Calu3 (cell line): ENCODE measurements around the gene GPC1. TPM values are rescaled to one million over a fixed set of nuclear protein-coding genes. Genes with fewer than 3 reads are reported as not detected.

Source experiments
- BruUV-seq: library from RNA; stranded (reverse); fragments of 400-500 nt; replicated peaks from 2 replicates; lab custom pipeline; 2021; lab: Mats Ljungman, UMichigan
- CTCF ChIA-PET: fragments of 300-600 bp; sonication (Branson Sonifier 250); formaldehyde crosslinking; loops from one replicate; lab custom pipeline; 2022; ENCODE audit warnings: antibody characterized with exemption; lab: Charles Lee
- DNase-seq: peaks from one replicate; pipeline ENCODE4 v3.0.0; 2022
- H3K27ac Mint-ChIP-seq: one replicate; pipeline ENCODE4 v1.8.0; 2022; ENCODE audit warnings: mixed read lengths; ENCODE audit not compliant: unreplicated experiment
- H3K27me3 Mint-ChIP-seq: one replicate; pipeline ENCODE4 v1.8.0; 2022; ENCODE audit warnings: mixed read lengths; ENCODE audit not compliant: unreplicated experiment
- H3K36me3 Mint-ChIP-seq: one replicate; pipeline ENCODE4 v1.8.0; 2022; ENCODE audit warnings: mild to moderate bottlenecking, moderate library complexity, mixed read lengths; ENCODE audit not compliant: insufficient read depth, unreplicated experiment
- H3K4me1 Mint-ChIP-seq: one replicate; pipeline ENCODE4 v1.8.0; 2022; ENCODE audit warnings: mild to moderate bottlenecking, low read depth, mixed read lengths; ENCODE audit not compliant: unreplicated experiment
- H3K4me3 Mint-ChIP-seq: one replicate; pipeline ENCODE4 v1.8.0; 2022; ENCODE audit warnings: mild to moderate bottlenecking, low read depth, moderate library complexity, mixed read lengths; ENCODE audit not compliant: unreplicated experiment
- H3K9me3 Mint-ChIP-seq: one replicate; pipeline ENCODE4 v1.8.0; 2022; ENCODE audit warnings: low read depth, mixed read lengths; ENCODE audit not compliant: unreplicated experiment
- intact Hi-C: fragments of 100-400 bp; cut with micrococcal nuclease; formaldehyde crosslinking; loops from one replicate; pipeline ENCODE4 v1.10.0; 2022; ENCODE audit not compliant: unreplicated experiment
- total RNA-seq: library from RNA; stranded (reverse); gene quantifications from 2 replicates; pipeline ENCODE4 v1.2.3, GENCODE V29; 2022
- TF ChIP-seq, protein P1 (sequence below): fragments of 200-600 bp; IDR thresholded peaks from one replicate; pipeline ENCODE4 v1.8.0; 2022; ENCODE audit warnings: antibody characterized with exemption; ENCODE audit not compliant: unreplicated experiment

Gene GPC1
- total RNA-seq, 1 experiment from 2014 or later, result 51.5 TPM

DNA sequence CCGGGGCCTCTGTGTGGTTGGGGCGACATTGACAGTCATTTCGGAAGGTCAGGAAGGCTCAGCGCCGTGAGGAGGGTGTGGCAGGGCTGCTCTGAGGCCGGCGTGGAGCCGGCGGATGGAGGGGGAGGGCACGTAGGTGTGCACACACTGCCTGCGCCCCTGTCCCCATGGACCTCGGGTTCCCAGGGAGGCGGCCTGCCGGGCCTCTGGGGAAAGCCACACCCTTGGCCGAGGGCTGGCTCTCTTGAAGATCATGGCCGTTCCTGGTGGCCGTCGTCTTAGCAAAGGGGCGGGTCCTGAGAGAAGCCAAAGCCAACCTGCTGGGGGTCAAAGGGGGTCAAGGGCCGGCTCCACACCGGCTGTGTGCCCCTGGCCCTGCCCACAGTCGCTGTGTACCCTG lies 11.9 kb downstream of the GPC1 start:
- Mint-ChIP-seq H3K27me3 (no peaks in the 10 kb centered on the region), H3K4me1 (peaks cover 13% of the 10 kb centered on the region), H3K27ac (no peak overlapping the region), H3K4me3 (no peak overlapping the region), H3K9me3 (no peaks in the 10 kb centered on the region), H3K36me3 (peaks cover 21% of the 10 kb centered on the region)
- BruUV-seq, result no TSS peak
- CTCF ChIA-PET, result no interaction called here
- no peak for DNase-seq
- intact Hi-C loops, result no loop called here
- TF ChIP-seq, protein P1, sequence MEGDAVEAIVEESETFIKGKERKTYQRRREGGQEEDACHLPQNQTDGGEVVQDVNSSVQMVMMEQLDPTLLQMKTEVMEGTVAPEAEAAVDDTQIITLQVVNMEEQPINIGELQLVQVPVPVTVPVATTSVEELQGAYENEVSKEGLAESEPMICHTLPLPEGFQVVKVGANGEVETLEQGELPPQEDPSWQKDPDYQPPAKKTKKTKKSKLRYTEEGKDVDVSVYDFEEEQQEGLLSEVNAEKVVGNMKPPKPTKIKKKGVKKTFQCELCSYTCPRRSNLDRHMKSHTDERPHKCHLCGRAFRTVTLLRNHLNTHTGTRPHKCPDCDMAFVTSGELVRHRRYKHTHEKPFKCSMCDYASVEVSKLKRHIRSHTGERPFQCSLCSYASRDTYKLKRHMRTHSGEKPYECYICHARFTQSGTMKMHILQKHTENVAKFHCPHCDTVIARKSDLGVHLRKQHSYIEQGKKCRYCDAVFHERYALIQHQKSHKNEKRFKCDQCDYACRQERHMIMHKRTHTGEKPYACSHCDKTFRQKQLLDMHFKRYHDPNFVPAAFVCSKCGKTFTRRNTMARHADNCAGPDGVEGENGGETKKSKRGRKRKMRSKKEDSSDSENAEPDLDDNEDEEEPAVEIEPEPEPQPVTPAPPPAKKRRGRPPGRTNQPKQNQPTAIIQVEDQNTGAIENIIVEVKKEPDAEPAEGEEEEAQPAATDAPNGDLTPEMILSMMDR, result no peak

DNA sequence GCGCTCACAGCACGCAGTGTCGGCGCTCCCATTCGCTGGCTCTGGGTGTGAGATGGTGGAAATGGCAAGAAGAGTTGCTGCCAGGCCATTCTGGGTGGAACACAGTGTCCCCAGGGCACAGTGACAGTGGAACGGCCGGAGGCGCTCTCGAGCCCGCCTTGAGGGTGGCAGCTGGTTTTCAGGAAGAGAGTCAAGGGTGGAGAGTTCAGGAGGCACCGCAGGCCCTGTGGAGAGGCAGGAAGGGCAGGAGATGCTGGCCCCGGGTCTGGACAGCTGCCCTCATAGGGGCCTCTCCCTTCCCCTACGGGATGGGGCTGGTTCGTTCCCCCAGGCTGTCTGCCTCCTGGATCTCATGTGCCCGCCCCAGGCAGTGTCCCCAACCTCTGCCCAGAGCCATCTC lies 12.5 kb downstream of the GPC1 start:
- H3K36me3 Mint-ChIP-seq, result peaks cover 22% of the 10 kb centered on the region
- TF ChIP-seq, protein P1, result no peak
- CTCF ChIA-PET, result no interaction called here
- no peaks in the 10 kb centered on the region for H3K27me3 Mint-ChIP-seq
- no peak overlapping the region for H3K4me3 Mint-ChIP-seq
- no peaks in the 10 kb centered on the region for H3K9me3 Mint-ChIP-seq
- H3K27ac Mint-ChIP-seq, result no peak overlapping the region
- DNase-seq, result no peak
- intact Hi-C loops, result no loop called here
- no TSS peak for BruUV-seq
- peaks cover 13% of the 10 kb centered on the region for H3K4me1 Mint-ChIP-seq

DNA sequence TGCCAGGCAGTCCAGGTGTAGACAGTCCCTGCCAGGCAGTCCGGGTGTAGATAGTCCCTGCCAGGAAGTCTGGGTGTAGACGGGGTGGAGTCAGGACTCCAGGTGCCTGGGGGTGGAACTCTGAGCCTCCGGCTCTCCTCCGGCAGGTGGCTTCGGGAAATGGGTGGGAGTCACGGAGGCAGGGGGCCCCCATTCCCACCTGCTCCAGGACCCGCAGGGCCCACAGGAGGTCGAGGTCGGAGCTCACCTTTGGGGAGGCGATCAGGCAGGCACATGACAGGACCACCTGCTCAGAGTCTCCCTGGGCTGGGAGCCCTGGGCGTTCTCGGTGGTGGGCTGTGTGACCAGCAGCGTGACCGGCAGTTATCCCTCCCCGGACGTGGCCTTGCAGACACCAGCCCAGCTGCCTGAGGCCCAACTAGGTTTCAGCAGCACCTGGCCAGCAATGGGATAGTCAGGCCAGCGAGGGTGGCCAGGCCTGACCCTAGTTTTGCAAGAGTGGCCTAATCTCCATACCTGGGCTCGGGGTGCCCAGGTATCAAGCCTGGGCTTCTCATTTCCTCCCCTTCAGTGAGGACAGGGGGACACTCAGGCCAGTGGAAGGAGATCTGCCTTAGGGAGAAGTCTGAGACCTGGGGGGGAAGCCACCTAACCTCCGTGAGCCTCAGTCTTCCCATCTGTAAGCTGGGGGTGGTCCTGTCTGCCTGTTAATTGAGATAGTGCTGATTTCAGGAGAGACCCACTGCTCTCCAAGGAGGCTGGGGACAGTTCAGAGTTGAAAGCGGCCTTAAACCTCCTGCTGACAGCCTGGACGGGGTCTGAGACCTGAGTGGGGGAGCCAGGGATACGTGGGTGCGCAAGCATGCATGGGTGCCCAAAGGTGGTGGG lies 13.2 kb downstream of the GPC1 start:
- no peaks in the 10 kb centered on the region for H3K27me3 Mint-ChIP-seq
- H3K4me1 Mint-ChIP-seq, result peaks cover 13% of the 10 kb centered on the region
- H3K27ac Mint-ChIP-seq, result no peak overlapping the region
- H3K4me3 Mint-ChIP-seq, result no peak overlapping the region
- TF ChIP-seq, protein P1, result no peak
- CTCF ChIA-PET, result no interaction called here
- intact Hi-C loops, result no loop called here
- no TSS peak for BruUV-seq
- H3K9me3 Mint-ChIP-seq, result no peaks in the 10 kb centered on the region
- peaks cover 22% of the 10 kb centered on the region for H3K36me3 Mint-ChIP-seq
- no peak for DNase-seq

DNA sequence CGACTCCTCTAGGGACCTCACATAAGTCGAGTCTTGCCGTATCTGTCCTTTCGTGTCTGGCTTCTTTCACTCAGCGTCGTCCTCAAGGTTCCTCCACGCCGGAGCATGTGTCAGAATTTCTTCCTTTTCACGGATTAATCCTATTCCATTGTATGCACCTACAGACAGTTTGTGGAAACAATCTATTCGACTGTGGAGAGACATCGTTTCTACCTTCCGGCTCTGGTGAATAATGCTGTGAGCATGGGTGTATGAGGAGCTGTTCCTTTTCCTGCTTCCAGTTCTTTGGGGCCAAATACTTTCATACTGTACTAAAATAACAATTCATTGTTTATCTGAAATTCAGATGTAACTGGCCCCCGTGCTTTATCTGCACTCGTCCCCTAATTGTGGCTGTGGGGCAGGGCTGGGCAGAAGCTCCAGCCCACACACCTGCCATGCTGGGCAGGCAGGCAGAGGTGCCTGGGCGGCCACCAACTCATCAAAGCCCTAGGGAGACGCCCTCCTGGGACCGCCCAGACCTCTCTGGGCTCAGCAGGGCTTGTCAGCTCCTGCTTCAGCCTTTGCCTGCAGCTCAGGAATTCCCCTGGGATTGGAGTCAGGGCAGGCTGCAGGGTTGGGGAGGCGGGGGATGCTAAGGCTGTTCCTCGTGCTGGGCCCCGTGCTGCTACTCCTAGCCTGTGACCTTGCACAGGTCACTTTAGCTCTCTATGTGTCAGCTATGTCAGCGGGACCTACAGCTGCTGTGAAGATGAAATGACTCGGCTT lies 14.5 kb downstream of the GPC1 start:
- no peak overlapping the region for H3K27ac Mint-ChIP-seq
- TF ChIP-seq, protein P1, result no peak
- no peak overlapping the region for H3K4me3 Mint-ChIP-seq
- H3K36me3 Mint-ChIP-seq, result peaks cover 28% of the 10 kb centered on the region
- peaks cover 20% of the 10 kb centered on the region for H3K4me1 Mint-ChIP-seq
- intact Hi-C loops, result no loop called here
- CTCF ChIA-PET, result interaction anchor here (0.7 kb wide), 1 partner anchor 11 kb away, joined by 3 read pairs; no protein-coding TSS in a partner anchor
- DNase-seq, result no peak
- BruUV-seq, result no TSS peak
- peaks cover 12% of the 10 kb centered on the region for H3K27me3 Mint-ChIP-seq
- H3K9me3 Mint-ChIP-seq, result no peaks in the 10 kb centered on the region
